Measurements from ENCODE around the gene AKR7A3.

DNA sequence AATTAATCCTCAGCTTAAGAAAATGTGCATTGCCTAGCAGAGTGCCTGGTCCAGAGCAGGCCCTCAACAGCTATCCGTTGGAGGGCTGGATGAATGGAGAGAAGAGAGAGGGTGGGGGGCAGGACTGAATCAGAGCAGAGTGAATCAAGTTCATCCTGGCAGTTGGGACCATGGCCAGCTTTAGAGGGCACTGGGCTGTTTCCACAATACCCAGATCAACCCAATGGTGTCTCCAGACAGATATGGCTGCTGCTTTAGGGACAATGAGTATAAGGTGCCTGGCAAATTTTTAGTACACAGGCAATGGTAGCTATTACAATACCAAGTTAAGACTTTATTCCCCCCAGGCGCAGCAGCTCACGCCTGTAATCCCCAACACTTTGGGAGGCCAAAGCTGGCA is 54.3 kb downstream of the AKR7A3 start:
- TF ChIP-seq, protein P1, sequence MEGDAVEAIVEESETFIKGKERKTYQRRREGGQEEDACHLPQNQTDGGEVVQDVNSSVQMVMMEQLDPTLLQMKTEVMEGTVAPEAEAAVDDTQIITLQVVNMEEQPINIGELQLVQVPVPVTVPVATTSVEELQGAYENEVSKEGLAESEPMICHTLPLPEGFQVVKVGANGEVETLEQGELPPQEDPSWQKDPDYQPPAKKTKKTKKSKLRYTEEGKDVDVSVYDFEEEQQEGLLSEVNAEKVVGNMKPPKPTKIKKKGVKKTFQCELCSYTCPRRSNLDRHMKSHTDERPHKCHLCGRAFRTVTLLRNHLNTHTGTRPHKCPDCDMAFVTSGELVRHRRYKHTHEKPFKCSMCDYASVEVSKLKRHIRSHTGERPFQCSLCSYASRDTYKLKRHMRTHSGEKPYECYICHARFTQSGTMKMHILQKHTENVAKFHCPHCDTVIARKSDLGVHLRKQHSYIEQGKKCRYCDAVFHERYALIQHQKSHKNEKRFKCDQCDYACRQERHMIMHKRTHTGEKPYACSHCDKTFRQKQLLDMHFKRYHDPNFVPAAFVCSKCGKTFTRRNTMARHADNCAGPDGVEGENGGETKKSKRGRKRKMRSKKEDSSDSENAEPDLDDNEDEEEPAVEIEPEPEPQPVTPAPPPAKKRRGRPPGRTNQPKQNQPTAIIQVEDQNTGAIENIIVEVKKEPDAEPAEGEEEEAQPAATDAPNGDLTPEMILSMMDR (conservative IDR thresholded peaks at IDR 0.05; ENCODE audit: low read depth, low read length), result no peak
- TF ChIP-seq EZH2 (IDR thresholded peaks at IDR 0.05; ENCODE audit: low read length, unreplicated experiment) (no peak), EZH2phosphoT487 (IDR thresholded peaks at IDR 0.05; ENCODE audit: borderline replicate concordance, low read length) (no peak)

All from PC-3 (cell line).